Ishikawa (cell line): ENCODE measurements around the gene TCEA3.

Experiments
- EP300 ChIP-seq: IDR thresholded peaks from 2 replicates; pipeline ENCODE4 v1.6.1; 2012; ENCODE audit warnings: borderline replicate concordance
- MAX ChIP-seq: IDR thresholded peaks from 2 replicates; pipeline ENCODE4 v1.6.1; 2012
- NFIC ChIP-seq: IDR thresholded peaks from 2 replicates; pipeline ENCODE4 v1.6.1; 2012
- RAD21 ChIP-seq: IDR thresholded peaks from 2 replicates; pipeline ENCODE4 v1.6.1; 2012; ENCODE audit warnings: low read depth
- REST ChIP-seq: IDR thresholded peaks from 2 replicates; pipeline ENCODE4 v1.6.1; 2012; ENCODE audit warnings: low read depth, mild to moderate bottlenecking
- TCF12 ChIP-seq: IDR thresholded peaks from 2 replicates; pipeline ENCODE4 v1.6.1; 2012; ENCODE audit warnings: low read depth
- YY1 ChIP-seq: IDR thresholded peaks from 2 replicates; pipeline ENCODE4 v1.6.1; 2012; ENCODE audit warnings: low read depth
- ZBTB7A ChIP-seq: IDR thresholded peaks from 2 replicates; pipeline ENCODE4 v1.6.1; 2012; ENCODE audit warnings: low read depth

- TF ChIP-seq TCF12 (no peak), YY1 (no peak), ZBTB7A (no peak), RAD21 (no peak), REST (no peak), MAX (no peak), EP300 (no peak), NFIC (no peak)
Measured at GRCh38 chr1:23399229-23399628, 25.3 kb downstream of the TCEA3 start.
